HuH-7 (cell line): Measurements from ENCODE around the gene LRRFIP1.
A peak's percentile ranks its signal among the peaks of the same experiment; 100 is the strongest.
"Not testable (repeated sequence)": the region's sequence is repeated elsewhere in the genome, so short reads cannot be mapped to it uniquely, and the experiment has no call there.

Source experiments
- DNase-seq: peaks from one replicate; pipeline ENCODE4 v3.0.0; 2011; ENCODE audit warnings: low spot score

Gene LRRFIP1

GRCh38 chr2:237662671-237663093 is 35.3 kb downstream of the LRRFIP1 start:
- peak; percentile 50 for DNase-seq

- no peak for DNase-seq
Observed at GRCh38 chr2:237663517-237664110, 36.2 kb downstream of the LRRFIP1 start.

- DNase-seq, result no peak
Observed at GRCh38 chr2:237664151-237664550, 36.8 kb downstream of the LRRFIP1 start.

- no peak for DNase-seq
Observed at GRCh38 chr2:237665713-237666143, 38.3 kb downstream of the LRRFIP1 start.

GRCh38 chr2:237666606-237667005 is 39.2 kb downstream of the LRRFIP1 start:
- DNase-seq, result no peak

GRCh38 chr2:237667050-237667576 is 39.7 kb downstream of the LRRFIP1 start:
- DNase-seq, result not testable (repeated sequence)

- no peak for DNase-seq
Observed at GRCh38 chr2:237667893-237668292, 40.5 kb downstream of the LRRFIP1 start.

- DNase-seq, result no peak
Observed at GRCh38 chr2:237668440-237668839, 41.1 kb downstream of the LRRFIP1 start.

- no peak for DNase-seq
Observed at GRCh38 chr2:237669283-237669627, 41.9 kb downstream of the LRRFIP1 start.

GRCh38 chr2:237669628-237670392 is 42.4 kb downstream of the LRRFIP1 start:
- peak; percentile 89 for DNase-seq

GRCh38 chr2:237670641-237671040 is 43.3 kb downstream of the LRRFIP1 start:
- DNase-seq, result no peak

- no peak for DNase-seq
Observed at GRCh38 chr2:237671466-237672138, 44.2 kb downstream of the LRRFIP1 start.

GRCh38 chr2:237672731-237673129 is 45.3 kb downstream of the LRRFIP1 start:
- no peak for DNase-seq

- peak; percentile 45 for DNase-seq
Observed at GRCh38 chr2:237673130-237674001, 46.0 kb downstream of the LRRFIP1 start.

- DNase-seq, result no peak
Observed at GRCh38 chr2:237674731-237675276, 47.4 kb downstream of the LRRFIP1 start.

- DNase-seq, result no peak
Observed at GRCh38 chr2:237675316-237675715, 47.9 kb downstream of the LRRFIP1 start.

GRCh38 chr2:237680702-237681478 is 53.5 kb downstream of the LRRFIP1 start:
- peak; percentile 43 for DNase-seq

GRCh38 chr2:237682151-237682550 is 54.8 kb downstream of the LRRFIP1 start:
- DNase-seq, result no peak

- no peak for DNase-seq
Observed at GRCh38 chr2:237682856-237683670, 55.7 kb downstream of the LRRFIP1 start.

GRCh38 chr2:237685408-237685807 is 58.0 kb downstream of the LRRFIP1 start:
- DNase-seq, result peak; percentile 60
